ENCODE results near the gene CRYBA1.
"Not testable (repeated sequence)": the region's sequence is repeated elsewhere in the genome, so short reads cannot be mapped to it uniquely, and the experiment has no call there.

DNA sequence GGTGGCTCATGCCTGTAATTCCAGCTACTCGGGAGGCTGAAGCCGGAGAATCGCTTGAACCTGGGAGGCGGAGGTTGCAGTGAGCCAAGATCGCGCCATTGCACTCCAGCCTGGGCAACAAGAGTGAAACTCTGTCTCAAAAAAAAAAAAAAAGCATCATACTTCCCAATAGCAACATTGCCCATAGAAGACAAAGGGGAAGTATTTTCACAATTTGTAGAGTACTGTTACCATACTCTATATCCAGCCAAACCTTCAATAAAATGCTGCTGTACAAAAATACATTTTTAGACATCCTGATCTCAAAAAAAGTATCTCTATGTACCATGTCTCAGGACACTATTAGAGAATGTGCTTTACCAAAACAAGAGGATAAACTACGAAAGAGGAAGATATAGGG lies 11.7 kb upstream of the CRYBA1 start:
- TF ChIP-seq, protein P1, sequence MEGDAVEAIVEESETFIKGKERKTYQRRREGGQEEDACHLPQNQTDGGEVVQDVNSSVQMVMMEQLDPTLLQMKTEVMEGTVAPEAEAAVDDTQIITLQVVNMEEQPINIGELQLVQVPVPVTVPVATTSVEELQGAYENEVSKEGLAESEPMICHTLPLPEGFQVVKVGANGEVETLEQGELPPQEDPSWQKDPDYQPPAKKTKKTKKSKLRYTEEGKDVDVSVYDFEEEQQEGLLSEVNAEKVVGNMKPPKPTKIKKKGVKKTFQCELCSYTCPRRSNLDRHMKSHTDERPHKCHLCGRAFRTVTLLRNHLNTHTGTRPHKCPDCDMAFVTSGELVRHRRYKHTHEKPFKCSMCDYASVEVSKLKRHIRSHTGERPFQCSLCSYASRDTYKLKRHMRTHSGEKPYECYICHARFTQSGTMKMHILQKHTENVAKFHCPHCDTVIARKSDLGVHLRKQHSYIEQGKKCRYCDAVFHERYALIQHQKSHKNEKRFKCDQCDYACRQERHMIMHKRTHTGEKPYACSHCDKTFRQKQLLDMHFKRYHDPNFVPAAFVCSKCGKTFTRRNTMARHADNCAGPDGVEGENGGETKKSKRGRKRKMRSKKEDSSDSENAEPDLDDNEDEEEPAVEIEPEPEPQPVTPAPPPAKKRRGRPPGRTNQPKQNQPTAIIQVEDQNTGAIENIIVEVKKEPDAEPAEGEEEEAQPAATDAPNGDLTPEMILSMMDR (conservative IDR thresholded peaks at IDR 0.05 in 1 of 2, IDR thresholded peaks at IDR 0.05 in 1 of 2; ENCODE audit: low read depth in 1 of 2, low read length in 2 of 2) = not testable (repeated sequence)
- TF ChIP-seq EZH2 (IDR thresholded peaks at IDR 0.05; ENCODE audit: low read length, missing control alignments) = not testable (repeated sequence)

Data from fibroblast of lung (primary cell).